HG03280 (cell line): ENCODE results near the gene CIDEA.

Experiments used
- ATAC-seq: cut with Tn5 transposase; IDR thresholded peaks from one replicate; pipeline ENCODE4 v1.9.1; 2021; ENCODE audit warnings: mild to moderate bottlenecking, moderate library complexity; ENCODE audit not compliant: unreplicated experiment

CIDEA gene

GRCh38 chr18:12315911-12316310 is 61.8 kb downstream of the CIDEA start:
- no peak for ATAC-seq

GRCh38 chr18:12317664-12318333 is 63.6 kb downstream of the CIDEA start:
- ATAC-seq = no peak

GRCh38 chr18:12318334-12318697 is 64.2 kb downstream of the CIDEA start:
- no peak for ATAC-seq

GRCh38 chr18:12318857-12319256 is 64.7 kb downstream of the CIDEA start:
- no peak for ATAC-seq

- ATAC-seq = no peak
Measured at GRCh38 chr18:12321333-12321732, 67.2 kb downstream of the CIDEA start.

GRCh38 chr18:12324991-12325725 is 71.0 kb downstream of the CIDEA start:
- ATAC-seq = no peak

GRCh38 chr18:12325726-12326245 is 71.6 kb downstream of the CIDEA start:
- no peak for ATAC-seq

- no peak for ATAC-seq
Measured at GRCh38 chr18:12326711-12327460, 72.7 kb downstream of the CIDEA start.
